NCI-H1105 (cell line): Measurements from ENCODE around the gene ZNG1A.
"Not testable (repeated sequence)": the region's sequence is repeated elsewhere in the genome, so short reads cannot be mapped to it uniquely, and the experiment has no call there.

Experiments
- DNase-seq: peaks from one replicate; lab custom pipeline; 2025; lab: John Stamatoyannopoulos, UW

The ZNG1A gene

DNA sequence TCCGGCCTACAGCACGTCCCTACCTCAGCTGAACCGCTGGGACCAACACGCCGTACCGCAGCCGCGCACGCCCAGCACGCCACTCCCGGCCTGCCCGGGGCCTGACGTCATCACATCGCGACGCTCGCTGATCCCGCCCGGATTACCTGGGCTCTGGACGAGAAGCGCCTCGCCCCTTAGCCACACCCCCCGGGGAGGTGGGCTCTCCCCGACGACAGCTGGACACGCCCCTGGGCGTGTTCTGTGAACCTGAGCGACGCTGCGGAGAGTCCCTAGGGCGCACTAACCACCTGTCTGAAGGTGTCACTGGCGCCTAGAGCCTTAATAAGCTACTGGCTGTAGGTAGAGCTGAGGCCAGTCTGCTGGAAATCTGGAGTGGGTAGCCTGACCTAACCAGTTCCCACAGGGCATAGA lies at the start of gene ZNG1A:
Gene ZNG1A, minus strand, starts transcription at position 87 of the 414 bp plus-strand sequence. CDS start 87 bp downstream, outside the sequence.
- not testable (repeated sequence) for DNase-seq

DNA sequence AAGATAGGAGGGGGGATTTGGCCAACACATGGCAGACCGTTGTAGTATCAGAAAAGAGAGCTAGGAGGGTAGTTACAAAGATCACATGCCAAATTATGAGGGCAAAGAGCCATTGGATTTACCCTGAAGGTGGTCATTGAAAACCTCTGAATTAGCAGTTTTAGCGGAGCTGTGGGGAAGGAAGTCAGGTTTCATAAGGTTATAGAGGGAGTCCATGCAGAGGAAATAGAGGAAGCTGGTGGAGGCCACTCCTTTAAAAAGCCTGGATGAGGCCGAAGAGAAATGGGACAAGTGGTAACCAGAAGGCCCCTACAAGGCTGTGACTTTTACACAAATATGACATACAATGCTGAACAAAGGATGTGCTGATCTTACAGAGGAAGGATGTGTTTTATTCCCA lies 49.0 kb upstream of the ZNG1A start:
- DNase-seq, result no peak

- DNase-seq, result no peak
Measured at GRCh38 chr9:224582-225520, 46.0 kb upstream of the ZNG1A start.

- no peak for DNase-seq
Measured at GRCh38 chr9:224026-224425, 45.2 kb upstream of the ZNG1A start.

- DNase-seq, result no peak
Measured at GRCh38 chr9:223152-223551, 44.3 kb upstream of the ZNG1A start.

DNA sequence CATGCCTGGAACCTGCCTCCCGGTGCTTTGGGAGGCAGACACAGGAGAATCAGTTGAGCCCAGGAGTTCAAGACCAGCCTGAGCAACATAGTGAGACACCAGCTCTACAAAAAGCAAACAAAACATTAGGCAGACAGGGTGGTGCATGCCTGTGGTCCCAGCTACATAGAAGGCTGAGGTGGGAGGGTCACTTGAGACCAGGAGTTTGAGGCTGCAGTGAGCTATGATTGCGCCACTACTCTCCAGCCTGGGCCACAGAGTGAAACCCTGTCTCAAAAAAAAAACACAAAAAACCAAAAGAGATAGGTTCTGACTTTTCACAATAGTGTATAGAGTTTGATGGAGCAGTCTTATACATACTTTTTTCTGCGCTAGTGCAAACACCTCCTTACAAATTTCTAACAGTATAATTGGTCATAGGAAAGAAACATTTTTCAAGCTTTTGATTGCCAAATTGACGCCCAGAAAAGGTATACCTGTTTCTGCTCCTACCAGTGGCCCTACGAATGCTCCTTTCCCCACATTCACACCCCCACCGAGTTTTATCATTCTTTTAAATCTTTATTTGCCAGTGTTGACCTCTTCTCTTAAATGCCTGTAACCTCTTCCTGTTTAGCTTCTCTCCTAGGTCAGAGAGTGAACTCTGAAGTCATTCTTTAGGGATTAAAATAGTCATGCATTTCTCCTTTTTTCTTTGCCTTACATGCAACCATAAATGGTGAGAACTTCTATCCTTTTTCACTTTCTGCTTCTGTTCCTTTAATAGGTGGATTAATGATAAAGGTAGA lies 43.3 kb upstream of the ZNG1A start:
- no peak for DNase-seq

- no peak for DNase-seq
Measured at GRCh38 chr9:219670-220365, 41.0 kb upstream of the ZNG1A start.

GRCh38 chr9:219036-219435 lies 40.2 kb upstream of the ZNG1A start:
- not testable (repeated sequence) for DNase-seq

GRCh38 chr9:217950-218349 lies 39.1 kb upstream of the ZNG1A start:
- no peak for DNase-seq

- DNase-seq, result no peak
Measured at GRCh38 chr9:216866-217265, 38.0 kb upstream of the ZNG1A start.

DNA sequence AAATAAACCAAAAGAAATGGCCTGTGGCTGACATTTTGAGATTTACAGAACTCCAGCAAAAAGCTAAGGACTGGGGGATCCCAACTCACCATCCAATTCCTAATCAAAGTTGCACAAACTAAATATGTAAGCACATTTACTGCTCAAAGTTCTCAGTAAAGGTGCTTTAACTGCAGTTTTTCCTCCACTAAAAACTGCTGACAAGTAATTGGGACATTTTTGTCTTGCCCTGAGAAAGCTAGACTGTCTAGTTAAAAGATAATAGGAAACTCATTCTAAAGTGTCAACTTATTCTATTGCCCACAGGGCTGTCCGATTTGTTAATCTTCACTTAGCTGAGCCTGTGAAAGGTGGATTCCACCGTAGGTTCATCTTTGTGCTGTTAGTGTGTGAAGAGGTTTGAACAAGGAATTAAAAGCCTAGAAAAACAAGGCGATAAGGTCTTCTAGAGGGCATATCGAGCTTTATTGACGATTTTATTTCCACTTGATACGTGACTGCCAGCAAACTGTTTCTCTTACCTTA lies 36.8 kb upstream of the ZNG1A start:
- no peak for DNase-seq

DNA sequence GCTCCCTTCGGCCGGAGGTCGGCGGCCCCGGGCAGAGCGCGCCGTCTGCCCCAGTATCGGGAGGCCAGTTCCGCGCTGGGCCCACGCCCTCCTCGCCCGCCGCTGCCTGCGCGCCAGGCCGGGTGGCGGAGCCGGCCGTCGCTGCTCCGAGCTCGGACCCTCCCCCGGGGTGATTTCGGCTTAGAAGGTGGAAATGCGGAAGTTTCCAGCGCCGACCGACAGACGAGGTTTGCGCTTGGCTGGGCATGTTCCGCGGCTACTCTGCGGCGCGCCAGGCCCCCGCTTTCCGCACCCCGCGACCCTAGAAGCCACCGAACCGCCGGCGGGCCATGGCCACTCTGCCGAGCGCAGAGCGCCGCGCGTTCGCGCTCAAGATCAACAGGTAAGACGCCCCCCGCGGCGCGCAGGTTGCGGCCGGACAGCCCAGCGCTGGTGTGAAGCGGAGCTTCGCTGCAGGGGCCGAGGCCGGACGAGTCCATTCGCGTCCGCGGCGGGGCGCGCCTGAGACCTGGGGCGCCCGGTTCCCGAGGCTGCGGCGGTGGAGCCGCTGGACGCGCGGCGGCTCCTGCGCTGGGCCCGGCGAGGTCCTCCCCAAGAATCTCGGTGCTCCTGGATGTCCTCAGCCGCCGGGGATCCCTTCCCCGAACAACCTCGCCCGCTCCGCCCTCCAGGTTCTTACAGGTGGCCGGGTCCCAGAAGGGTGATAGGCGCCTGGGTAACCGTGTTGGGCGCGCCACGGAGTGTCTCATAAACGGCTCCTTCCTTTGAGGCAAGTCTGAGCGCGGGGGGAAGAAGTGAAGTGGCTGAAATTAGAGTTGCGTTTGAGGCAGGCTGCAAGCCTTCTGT lies 36.0 kb upstream of the ZNG1A start, which contains the start of gene DOCK8:
Gene DOCK8, plus strand, starts transcription at position 218 of the 846 bp plus-strand sequence. Its CDS starts 112 bp downstream, at position 330.
- peak; percentile 62 for DNase-seq

DNA sequence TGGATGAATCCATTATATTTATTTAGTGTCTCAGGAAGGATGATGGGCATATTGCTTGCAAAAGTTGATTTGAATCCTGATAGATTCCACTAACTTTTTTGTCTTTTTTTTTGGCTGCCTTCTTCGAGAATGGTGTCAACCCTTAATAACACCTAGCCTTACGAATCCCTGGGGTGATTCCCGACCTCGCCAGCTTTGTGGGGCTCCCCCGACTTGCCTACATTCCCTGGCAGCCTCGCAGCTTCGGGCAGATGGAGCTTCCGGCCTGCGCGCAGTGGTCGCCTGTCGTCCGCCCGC lies 35.4 kb upstream of the ZNG1A start:
- no peak for DNase-seq

GRCh38 chr9:213901-214300 lies 35.0 kb upstream of the ZNG1A start:
- DNase-seq, result not testable (repeated sequence)

DNA sequence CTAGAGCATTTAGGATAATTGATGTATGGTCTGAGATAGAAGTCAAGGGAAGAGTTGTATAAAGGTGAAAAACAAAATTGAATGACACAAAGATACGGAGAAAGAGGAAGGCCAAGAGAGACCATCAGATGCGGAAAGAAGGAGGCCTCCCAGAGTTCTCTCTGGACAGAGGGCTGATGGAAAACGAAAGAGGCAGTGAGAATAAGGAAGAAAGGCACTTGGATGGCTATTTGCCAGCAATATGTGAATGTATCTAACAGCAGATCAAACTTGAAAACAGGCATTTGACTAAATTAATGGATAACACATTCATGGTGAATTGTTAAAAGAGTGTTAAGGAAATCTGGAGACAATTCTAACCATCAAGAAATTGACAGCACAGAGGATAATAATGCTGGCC lies 33.4 kb upstream of the ZNG1A start:
- no peak for DNase-seq

DNA sequence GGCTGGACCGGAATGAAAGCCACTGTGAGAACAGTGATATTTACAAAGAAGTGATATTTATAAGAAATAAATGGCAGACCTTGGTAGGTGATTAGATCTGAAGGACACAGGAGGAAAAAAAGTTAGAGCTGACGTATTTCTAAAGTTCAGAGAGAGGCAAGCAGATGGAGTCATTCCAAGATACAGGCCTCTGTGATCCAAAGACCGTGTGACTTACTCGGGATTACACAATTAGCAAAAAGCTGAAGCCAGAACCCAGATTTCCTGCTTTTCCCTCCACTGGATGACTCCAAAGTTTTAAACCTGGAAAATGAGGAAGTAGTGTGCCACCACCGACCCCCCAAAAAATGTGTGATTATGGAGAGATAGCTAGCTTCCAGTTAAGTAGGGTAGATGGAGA lies 32.7 kb upstream of the ZNG1A start:
- no peak for DNase-seq

DNA sequence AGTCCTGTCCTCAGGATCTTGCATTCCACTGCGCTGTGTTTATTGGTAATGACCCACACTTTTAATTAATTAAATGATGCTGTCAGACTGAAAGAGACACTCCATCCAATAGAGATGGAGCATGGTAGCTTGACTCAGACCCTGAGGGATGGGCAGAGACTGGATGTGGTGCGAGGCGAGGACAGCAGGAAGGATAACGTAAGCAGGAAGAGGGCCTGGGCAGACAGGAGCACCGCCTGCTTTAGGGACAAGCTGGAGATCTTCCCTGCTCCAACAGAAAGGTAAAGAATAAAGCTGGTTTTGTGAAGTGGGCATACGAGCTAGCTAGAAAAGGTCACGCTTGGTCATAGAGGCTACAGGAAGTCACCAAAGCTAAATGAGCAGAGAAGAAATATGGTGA lies 32.2 kb upstream of the ZNG1A start:
- DNase-seq, result no peak

GRCh38 chr9:209143-209758 lies 30.4 kb upstream of the ZNG1A start:
- no peak for DNase-seq

- no peak for DNase-seq
Measured at GRCh38 chr9:206481-206880, 27.6 kb upstream of the ZNG1A start.

DNA sequence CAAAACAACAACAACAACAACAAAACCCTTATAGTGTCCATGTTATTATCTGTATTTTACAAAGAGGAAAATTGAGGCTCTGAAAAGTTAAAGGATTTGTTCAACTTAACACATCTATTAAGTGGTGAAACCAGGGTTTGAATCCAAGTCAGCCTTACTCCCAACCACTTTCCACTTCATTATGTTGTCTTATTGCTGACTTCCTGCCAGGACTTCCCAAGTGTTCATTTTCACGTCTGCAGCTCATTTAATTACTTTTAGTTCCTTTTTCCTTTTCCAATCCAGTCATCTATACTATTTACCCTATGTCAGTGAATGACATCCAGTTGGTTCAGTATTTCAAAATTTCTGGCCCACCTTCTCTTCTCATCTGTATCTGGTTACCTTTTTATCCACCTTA lies 20.7 kb upstream of the ZNG1A start:
- DNase-seq, result not testable (repeated sequence)
